NCI-H524 (cell line): ENCODE results near the gene TMEM154.
"Not testable (repeated sequence)": the region's sequence is repeated elsewhere in the genome, so short reads cannot be mapped to it uniquely, and the experiment has no call there.

Experiments used
- DNase-seq, 2 experiments: peaks; one replicate each; lab custom pipeline; 2025; lab: John Stamatoyannopoulos, UW

Gene TMEM154

GRCh38 chr4:152667781-152668180 is 12.0 kb downstream of the TMEM154 start:
- DNase-seq = no peak

- DNase-seq = peak; percentile 16 to 58
Observed at GRCh38 chr4:152666946-152667345, 12.9 kb downstream of the TMEM154 start.

- DNase-seq = no peak
Observed at GRCh38 chr4:152665691-152666395, 14.0 kb downstream of the TMEM154 start.

GRCh38 chr4:152664067-152664378 is 15.8 kb downstream of the TMEM154 start:
- DNase-seq = not testable (repeated sequence)

GRCh38 chr4:152663203-152664066 is 16.4 kb downstream of the TMEM154 start:
- no peak for DNase-seq

- DNase-seq = no peak
Observed at GRCh38 chr4:152661649-152662048, 18.1 kb downstream of the TMEM154 start.

- DNase-seq = no peak
Observed at GRCh38 chr4:152660526-152660925, 19.3 kb downstream of the TMEM154 start.

- no peak for DNase-seq
Observed at GRCh38 chr4:152659806-152660205, 20.0 kb downstream of the TMEM154 start.

GRCh38 chr4:152657657-152658056 is 22.1 kb downstream of the TMEM154 start:
- DNase-seq = no peak

- no peak for DNase-seq
Observed at GRCh38 chr4:152655272-152656129, 24.3 kb downstream of the TMEM154 start.

- DNase-seq = no peak
Observed at GRCh38 chr4:152652102-152652501, 27.7 kb downstream of the TMEM154 start.

- DNase-seq = no peak
Observed at GRCh38 chr4:152651473-152652060, 28.2 kb downstream of the TMEM154 start.

GRCh38 chr4:152646221-152646620 is 33.6 kb downstream of the TMEM154 start:
- no peak for DNase-seq

- no peak for DNase-seq
Observed at GRCh38 chr4:152644130-152644529, 35.7 kb downstream of the TMEM154 start.

GRCh38 chr4:152643153-152644035 is 36.4 kb downstream of the TMEM154 start:
- no peak for DNase-seq

GRCh38 chr4:152640058-152640921 is 39.5 kb downstream of the TMEM154 start:
- DNase-seq = no peak

- DNase-seq = no peak
Observed at GRCh38 chr4:152635851-152636250, 43.9 kb downstream of the TMEM154 start.

GRCh38 chr4:152634110-152634760 is 45.6 kb downstream of the TMEM154 start:
- no peak for DNase-seq

GRCh38 chr4:152633118-152633517 is 46.7 kb downstream of the TMEM154 start:
- no peak for DNase-seq

GRCh38 chr4:152630324-152630723 is 49.5 kb downstream of the TMEM154 start:
- DNase-seq = no peak
